CD4-positive, alpha-beta T cell treated with Interferon alpha-2 for 1 hour (primary cell): ENCODE data around the gene ASPN.

Experiments used
- DNase-seq, 2 donors: peaks; one replicate each; pipeline ENCODE4 v3.0.0-alpha.2; 2020 to 2022

The ASPN gene

DNA sequence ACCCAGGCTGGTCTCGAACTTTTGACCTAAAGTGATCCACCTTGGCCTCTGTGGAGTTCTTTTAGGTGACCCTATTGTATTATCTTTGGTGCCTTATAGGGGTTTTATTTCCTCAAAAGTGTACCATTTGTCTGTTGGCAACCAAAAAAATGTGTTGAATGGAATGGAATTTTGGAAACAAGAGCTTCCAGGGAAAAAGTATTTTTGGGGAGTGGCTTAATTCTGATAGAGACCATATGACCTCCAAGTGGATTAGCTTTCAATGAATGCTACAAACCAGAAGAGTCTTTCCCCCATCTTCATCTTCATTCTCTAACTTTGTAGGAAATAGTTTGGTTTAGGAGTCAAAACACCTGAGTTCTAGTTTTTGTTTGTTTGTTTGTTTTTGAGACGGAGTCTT lies 74.5 kb downstream of the ASPN start:
- no peak for DNase-seq

DNA sequence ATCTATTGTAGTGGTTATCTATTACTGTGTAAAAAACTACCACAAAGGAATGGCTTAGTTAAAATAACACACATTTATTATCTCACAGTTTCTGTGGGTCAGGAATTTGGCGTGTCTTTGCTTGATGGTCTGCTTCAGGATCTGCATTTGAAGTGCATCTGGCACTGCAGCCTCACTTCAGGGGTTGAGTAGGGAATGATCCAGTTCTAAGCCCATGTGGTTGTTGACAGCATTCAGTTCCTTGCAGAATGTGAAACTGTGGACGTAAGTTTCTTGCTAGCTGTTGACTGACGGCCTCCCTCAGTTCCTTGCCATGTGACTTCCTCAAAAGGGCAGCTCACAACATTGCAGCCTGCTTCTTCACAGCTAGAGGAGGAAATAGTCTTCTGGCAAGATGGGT lies 75.8 kb downstream of the ASPN start:
- DNase-seq: peak; percentile 70 to 72
